Right renal cortex interstitium (tissue), 3 donors: ENCODE results near the gene SEC61A2. TPM values are rescaled to one million over a fixed set of nuclear protein-coding genes. Genes with fewer than 3 reads are reported as not detected.
"Not testable (repeated sequence)": the region's sequence is repeated elsewhere in the genome, so short reads cannot be mapped to it uniquely, and the experiment has no call there.

Experiments
- DNase-seq, 3 donors: peaks; one replicate each; pipeline ENCODE4 v3.0.0-alpha.2; 2013; ENCODE audit warnings: low read depth in 3 of 3, low spot score in 2 of 3
- polyA plus RNA-seq, 3 donors: library from polyadenylated mRNA; unstranded; fragments of 120-200 nt; gene quantifications; one replicate each; pipeline ENCODE4 v1.2.1, GENCODE V29; 2013; ENCODE audit not compliant: insufficient read length in 3 of 3

SEC61A2 gene
- polyA plus RNA-seq, result 10 to 100 TPM; 11.8 to 15.0 (median 12.8) TPM

DNA sequence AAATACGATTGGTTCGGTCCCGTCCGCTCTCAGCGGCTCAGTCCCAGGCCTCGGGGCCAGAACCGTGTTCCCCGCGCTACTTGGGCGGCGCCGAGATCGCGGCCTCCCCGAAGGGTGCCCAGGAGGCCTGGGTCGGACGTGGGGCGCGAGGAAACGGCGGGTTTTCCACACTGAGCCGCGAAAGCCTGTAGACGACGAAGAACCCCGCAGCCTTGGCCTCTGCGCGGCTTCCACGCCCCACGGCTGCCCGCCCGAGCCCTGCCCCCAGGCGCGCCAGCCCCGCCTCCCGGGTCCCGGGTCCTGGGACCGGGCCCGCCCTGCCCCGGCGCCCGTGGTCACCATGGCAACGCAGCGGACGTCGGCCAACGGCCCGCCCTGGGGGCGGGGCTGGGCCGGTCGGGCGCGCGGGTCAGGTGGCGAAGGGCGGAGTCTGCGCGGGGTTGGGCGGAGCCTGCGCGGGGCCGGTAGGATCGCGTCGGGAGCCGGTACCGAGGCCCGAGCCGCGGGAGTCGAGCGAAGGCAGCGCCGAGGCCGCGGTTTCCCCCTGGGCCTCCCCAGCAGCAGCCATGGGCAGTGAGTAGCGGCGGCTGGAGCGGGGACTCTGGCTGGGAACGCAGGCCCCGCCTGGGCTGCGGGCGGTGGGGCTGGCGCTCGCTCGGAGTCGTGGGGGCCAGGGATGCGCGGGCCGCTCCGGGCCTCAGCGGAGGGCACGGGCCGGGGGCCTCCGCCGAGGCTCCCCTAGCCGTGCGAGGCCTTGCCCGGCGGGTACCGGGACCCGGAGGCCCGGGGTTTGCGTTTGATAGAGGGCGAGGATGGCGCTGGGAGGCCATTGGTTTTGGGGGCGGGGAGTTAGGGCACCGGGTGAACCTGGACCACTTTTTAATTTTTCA, at the start of gene SEC61A2:
Gene SEC61A2 (plus strand): TSS at position 456 of the 890 bp plus-strand sequence. CDS start 111 bp downstream, at position 567.
- DNase-seq, result peak; percentile 75 to 89 (median 87)

DNA sequence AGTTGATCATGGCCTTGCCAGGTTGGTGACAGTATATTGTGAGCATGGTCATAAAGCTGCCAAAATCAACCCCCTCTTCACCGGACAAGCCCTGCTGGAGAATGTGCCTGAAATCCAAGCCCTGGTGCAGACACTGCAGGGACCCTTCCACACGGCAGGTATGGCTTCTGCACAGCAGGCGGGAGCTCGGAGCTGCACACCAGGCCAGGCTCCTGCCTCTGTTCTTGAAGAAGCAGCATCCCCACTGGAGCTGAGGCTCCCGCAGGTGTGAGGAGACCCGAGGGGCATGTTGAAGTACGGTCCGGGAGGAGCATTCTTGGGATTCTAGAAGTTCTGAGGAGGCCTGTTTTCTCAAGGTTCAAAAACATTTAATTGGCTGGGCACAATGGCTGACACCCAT, 48.0 kb upstream of the SEC61A2 start:
- no peak for DNase-seq

DNA sequence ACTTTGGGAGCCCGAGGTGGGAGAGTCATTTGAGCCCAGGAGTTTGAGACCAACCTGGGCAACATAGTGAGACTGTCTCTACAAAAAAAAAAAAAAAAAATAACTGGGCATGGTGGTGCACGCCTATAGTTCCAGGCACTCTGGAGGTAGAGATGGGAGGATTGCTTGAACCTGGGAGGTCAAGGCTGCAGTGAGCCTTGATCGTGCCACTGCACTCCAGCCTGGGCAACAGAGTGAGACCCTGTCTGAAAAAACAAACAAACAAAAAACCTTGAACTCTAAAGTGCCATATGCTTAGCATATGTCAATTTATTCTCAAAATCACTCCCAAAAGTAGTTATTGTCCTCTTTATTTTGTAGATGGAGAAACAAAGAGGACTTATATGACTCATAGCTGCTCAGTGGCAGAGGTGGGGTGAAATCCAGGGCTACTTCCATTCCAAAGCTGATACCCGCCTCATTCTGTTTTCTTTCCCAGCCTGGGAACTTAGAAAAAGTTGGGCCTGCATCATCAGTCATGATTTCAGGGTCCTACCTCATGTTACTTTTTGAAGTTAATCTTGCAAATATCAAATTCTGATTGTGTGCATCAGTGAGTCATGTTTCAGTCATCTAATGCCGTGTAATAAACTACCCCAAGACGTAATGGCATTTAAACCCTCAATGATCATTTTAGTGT, 47.5 kb upstream of the SEC61A2 start:
- no peak for DNase-seq

DNA sequence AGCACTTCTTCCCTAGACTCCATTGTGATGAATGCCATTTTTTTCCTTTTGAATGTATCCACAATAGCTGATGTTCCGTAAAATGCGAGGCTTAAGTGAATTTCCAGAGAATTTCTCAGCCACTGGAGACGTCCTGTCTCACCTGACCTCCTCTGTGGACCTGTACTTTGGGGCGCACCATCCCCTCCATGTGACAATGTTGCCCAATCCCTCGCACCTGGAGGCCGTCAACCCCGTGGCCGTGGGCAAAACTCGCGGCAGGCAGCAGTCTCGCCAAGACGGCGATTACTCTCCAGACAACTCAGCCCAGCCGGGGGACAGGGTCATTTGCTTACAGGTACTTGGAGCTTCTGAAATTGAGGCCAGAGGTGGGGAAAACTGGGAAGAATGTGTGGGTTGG, 40.6 kb upstream of the SEC61A2 start:
- no peak for DNase-seq

DNA sequence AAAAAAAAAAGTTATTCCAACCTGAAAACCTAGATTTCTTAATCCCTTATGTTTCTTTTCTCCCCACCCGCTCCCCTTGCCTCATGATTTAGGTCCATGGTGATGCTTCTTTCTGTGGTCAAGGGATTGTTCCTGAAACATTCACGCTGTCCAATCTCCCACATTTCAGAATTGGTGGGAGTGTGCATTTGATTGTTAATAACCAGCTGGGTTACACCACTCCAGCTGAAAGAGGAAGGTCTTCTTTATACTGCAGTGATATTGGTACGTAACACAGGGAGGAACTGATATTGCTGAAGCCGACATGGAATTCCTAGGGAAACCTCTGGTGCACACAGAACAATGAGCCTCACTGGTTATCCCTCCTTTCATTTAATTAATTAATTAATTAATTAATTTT, 38.1 kb upstream of the SEC61A2 start:
- no peak for DNase-seq

DNA sequence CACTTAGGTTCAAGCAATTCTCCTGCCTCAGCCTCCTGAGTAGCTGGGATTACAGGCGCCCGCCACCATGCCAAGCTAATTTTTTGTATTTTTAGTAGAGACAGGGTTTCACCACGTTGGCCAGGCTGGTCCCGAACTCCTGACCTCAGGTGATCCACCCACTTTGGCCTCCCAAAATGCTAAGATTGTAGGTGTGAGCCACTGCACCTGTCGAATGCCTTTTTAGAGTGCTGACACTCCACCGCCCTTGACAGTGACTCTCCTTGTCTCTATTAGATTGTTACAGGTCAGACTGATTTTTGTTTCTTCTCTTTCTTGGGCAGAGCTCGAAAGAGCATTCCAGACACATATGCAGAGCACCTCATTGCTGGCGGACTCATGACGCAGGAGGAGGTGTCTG, 32.1 kb upstream of the SEC61A2 start:
- DNase-seq, result not testable (repeated sequence)

DNA sequence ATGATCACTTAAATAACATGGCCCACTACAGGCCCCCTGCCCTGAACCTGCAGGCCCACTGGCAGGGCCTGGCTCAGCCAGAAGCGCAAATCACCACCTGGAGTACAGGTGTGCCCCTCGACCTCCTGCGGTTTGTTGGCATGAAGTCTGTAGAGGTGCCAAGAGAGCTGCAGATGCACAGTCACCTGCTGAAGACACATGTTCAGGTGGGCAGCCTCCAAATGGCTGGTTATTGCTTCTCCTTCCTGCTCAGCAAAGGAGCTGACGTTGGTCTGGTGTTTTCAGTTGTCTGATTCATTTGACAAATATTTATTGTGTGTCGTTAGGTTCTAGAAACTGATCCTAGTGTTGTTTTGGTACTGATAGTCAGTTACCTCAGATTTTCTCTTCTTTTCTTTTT, 31.7 kb upstream of the SEC61A2 start:
- DNase-seq, result no peak

DNA sequence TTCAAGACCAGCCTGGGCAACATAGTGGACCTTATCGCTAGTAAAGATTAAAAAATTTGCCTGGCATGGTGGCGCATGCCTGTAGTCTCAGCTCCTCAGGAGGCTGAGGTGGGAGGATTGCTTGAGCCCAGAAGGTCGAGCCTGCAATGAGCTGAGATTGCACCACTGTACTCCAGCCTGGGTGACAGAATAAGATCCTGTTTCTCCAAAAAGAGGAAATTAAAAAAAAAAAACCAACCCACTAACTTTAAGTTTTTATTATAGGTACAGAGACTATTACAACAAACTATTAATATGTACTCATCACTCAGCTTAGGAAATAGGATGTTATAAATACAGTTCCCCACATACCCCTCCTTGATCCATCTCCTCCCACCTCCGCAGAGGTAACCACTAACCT, 30.5 kb upstream of the SEC61A2 start:
- DNase-seq, result no peak

DNA sequence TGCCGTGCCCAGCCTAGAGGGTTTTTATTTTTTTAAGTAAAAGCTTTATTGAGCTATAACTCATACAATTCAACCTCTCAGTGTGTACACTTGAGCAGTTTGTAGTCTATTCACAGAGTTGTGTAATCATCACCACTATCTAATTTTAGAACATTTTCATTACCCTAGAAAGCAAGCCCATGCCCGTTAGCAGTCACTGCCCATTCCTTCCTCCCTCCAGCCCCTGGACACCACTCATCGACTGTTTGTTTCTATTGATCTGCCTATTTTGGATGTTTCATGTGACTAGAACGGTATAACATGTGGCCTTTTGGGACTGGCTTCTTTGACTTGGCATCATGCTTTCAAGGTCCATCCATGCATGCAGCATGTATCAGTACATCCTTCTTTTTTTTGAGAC, 25.7 kb upstream of the SEC61A2 start:
- DNase-seq, result no peak

DNA sequence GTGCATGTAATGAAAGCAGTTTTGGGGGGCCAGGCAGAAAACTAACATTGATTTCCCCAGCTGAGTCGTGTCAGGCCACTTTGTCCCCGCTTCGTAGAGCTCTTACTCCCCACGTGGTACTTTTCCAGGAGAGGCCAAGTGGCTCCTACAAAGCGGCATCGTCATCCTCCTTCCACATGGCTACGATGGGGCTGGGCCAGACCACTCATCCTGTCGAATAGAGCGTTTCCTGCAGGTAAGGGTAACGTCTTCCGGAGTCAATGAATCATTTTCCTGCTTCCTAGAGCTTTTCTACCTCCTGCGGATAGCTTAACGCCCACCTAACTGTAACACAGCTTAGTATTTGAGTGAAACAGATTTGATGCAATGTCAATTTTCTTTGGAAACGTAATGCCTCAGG, 21.7 kb upstream of the SEC61A2 start:
- no peak for DNase-seq

DNA sequence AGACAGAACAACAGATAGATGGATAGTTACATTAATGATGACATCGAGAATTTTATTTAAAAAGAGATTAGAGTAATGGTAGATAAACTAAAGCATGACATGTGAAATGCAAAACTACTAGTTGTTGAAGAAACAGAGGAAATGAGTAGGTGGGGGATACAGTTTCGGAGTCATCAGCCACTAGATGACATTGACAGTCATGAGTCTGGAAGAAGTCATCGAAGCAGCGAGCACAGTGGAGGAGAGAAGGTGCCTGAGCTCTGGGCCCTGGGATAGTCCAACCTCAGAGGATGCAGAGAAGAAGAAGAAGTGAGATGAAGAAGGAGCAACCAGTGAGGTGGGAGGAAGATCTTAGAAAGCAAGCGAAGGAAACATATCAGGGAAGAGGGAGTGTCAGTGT, 20.2 kb upstream of the SEC61A2 start:
- no peak for DNase-seq

DNA sequence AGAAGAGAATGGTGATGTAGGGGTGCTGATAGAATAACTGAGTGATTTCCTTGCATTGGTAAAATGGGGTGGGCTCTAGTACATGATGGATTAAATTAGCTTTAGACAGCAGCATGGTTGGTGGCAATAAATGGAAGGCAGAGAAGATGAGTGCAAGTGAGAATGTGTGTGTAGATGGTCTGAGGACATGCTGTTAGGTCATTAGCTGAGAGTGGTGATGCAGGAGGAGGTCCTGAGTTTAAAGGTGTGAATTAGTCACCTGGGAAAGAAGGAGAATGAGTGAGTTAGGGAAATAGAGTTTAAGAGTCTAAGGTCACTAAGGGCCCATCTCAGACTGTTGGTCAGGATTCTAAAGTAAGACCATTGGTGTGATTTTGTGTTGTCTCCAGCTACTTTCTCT, 17.9 kb upstream of the SEC61A2 start:
- DNase-seq, result no peak

DNA sequence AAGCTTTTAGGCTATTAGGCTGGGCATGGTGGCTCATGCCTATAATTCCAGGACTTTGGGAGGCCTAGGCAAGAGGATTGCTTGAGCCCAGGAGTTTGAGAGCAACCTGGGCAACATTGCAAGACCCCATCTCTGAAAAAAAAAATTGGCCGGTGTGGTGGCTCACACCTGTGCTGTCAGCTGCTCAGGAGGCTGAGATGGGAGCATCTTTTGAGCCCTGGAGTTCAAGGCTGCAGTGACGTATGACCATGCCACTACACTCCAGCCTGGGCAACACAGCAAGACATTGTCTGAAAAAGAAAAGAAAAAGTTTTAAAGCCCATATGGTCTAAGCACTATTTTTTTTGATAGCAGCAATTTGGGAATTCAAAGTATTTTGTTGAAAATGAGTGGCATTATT, 15.8 kb upstream of the SEC61A2 start:
- no peak for DNase-seq

DNA sequence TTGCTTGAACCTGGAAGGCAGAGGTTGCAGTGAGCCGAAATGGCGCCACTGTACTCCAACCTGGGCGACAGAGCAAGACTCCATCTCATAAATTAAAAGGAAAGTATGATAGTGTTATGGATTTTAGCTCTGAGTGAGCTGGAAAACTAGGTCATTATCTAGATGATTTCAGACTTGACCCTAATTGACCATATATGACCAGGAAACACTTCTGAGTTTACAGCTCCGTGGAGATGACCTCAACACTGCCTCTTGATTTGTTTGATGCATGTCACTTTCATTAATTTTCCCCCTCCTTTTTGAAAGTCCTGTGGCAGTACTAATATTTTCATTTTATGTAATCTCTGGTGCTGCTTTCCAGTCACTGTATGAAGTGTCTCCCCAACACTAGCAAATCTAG, 7.8 kb upstream of the SEC61A2 start:
- DNase-seq, result no peak

DNA sequence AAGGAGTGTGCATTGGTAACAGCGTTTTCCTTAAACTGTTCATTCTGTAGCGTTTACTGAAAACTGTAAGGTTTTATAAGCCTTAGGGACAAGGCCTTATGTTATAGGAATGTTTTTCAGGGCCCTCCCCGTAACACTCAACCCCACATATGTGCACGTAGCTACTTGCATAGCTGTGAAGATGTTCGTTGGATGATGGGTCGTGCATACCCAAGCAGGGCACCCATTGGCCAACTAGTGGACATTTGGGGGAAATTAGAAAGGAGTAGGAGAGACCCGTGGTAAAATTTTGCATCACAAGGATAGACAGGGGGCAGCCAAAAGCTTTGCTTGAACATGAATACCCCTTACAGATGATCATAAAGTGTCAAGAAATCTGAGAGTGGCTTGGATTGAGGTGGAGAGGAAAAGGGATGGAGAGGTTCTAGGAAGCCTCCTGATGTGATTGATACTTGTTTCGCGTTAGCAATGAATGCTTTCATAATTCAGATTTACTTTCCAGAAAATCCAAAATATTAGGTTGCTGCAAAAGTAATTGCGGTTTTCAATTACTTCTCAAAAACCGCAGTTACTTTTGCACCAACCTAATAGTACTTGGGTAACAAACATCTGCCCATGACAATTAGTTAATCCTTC, 878 bp downstream of the SEC61A2 start:
- DNase-seq, result peak; percentile 38 to 47 (median 41)

DNA sequence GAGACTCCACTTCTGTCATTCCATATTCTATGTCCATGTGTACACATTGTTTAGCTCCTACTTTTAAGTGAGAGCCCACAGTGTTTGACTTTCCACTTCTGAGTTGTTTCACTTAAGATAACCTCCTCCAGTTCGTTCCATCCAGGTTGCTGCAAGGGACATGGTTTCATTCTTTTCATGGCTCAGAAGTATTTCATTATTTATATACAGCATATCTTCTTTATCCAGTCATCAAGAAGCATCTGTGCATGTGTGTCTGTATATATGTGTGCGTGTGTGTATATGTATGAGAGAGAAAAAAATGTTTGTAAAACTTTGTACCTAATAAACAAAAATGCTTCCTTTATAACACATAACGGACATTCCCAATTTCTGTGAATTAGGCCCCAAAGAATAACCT, 6.2 kb downstream of the SEC61A2 start:
- no peak for DNase-seq

DNA sequence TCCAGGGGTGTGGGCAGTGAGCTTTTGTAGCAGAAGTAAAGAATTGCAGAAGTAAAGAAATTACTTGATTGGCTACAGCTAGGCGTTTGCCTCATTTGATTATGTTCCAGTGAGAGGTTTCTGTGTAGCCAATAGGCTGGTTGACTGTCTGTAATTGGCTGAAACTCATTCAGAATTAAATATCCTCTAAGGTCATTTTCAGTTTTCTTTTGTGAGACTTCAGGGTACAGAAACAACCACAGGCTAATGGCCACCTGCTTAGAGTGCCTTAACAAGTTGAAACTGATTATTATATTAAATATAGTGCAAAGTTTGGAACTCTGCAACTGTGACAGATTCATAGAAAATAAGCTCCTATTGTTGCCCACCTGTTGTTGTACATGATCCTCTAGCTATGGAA, 10.6 kb downstream of the SEC61A2 start:
- no peak for DNase-seq

DNA sequence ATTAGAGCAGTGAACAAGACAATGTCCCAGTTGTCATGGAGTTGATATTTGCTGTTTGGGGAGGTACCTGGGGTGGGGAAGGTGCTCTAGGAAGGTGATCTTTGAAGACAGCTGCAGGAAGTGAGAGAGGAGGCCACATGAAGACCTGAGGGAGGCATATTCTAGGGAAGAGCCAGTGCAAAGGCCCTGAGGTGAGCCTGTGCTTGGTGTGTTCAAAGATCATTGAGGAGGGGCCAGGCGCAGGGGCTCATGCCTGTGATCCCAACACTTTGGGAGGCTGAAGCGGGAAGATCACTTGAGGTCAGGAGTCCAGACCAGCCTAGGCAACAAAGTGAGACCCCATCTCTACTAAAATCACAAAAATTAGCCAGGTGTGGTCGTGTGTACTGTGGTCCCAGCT, 15.1 kb downstream of the SEC61A2 start:
- DNase-seq, result no peak

DNA sequence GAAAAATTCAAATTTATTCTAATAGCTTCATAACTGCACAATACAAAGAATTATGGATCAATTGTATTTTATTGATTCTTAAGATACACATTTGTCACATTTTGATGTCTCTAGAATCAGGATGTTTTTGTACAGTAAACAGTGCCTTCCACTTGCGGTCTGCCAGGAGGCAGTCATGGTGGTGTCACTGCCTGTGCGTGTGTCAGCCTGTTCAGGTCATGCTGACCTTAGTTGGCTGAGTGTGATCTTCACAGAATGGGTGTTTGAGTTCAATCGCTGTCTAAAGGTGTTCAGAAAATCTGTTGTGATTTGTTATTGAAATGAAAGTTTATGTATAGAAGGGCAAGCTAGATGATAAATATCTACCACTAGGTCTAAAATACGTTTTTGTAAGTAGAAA, 20.7 kb downstream of the SEC61A2 start:
- DNase-seq, result no peak

DNA sequence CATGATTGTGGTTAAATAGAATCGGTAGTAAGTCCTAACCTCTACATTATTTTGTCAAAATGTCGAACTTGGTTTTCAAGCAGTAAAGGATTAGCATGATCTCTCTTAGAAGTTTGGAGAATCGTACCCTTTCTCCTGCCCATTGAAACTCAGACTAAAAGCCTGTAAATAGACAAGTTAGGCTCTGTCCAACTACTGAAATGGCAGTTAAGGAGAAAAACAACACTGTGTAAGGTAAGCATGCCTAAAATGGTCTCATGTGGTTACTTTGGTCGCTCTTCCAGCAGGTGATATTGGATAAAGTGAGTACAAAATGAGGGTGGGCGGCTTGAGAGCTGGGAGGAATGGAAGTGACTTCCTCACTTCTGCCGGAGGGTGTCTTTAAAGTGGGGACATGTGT, 25.0 kb downstream of the SEC61A2 start:
- DNase-seq, result no peak

DNA sequence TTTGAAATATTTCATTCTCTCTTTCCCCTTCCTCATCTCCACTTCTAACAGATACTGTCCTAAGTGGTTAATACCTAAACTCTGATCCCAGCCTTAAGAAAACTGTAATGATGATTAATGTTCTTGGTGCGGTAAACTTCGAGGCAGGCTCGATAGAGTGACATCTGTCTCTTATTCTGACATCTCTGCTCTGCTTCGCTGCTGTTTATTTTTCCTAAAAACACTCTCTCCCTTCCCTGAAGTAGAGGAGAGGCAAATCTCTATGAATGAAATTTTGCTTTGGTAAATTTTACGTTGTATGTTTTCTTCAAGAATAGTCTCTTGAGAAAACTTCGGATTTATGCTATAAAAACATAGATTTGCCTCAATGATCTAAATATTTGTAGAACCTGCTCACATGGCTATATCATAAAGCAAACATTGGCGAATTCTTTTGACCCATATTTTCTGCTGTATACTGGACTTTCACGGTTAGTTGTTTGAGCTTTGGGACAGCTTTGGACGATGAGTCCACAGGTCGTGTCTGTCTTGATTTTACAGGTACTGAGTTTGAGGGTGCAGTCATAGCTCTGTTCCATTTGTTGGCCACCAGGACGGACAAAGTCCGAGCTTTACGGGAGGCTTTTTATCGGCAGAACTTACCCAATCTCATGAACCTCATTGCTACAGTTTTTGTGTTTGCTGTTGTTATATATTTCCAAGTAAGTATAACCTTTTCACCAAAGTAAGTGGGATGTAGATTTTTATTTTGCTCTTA, 27.1 kb downstream of the SEC61A2 start:
- DNase-seq, result no peak
